ENCODE results near the gene MAPK4.

DNA sequence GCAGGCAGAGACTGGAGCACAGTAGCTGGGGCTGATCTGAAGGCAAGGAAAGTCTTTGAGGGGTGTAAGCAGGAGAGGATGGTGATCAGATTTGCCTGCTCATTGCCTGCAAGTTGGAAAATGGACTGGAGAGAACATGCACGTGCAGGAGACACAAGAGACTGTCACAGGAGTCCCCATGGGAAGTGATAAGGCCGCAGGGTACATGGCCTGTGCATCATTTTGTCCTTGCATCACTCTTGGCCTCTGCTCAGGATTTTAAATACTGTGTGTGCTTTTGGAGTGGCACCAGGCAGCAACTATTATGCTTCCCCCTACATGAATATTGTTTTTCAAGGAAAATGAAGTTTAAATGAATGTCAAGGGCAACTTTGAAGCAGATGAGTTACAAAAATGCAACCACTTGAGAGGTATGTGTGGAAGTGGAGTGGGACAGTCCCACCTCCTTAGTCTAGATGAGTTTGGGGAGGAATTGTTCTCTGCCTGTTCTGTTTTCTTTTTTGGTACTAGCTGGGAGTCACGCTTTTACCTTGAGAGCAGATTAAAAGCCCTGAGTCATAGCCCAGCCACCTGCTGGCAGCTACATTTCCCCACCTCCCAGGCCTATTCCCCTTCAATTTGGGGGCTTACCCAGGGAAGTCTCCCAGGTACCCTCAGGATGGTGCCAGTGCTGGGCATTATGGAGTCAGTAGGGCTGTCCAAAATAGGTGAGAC, 19.3 kb downstream of the MAPK4 start:
- no peak for TF ChIP-seq CHD1 (IDR thresholded peaks at IDR 0.05; ENCODE audit: low read depth, low read length)
- TF ChIP-seq HDAC2 (IDR thresholded peaks at IDR 0.05), result no peak
- TF ChIP-seq, protein P1, sequence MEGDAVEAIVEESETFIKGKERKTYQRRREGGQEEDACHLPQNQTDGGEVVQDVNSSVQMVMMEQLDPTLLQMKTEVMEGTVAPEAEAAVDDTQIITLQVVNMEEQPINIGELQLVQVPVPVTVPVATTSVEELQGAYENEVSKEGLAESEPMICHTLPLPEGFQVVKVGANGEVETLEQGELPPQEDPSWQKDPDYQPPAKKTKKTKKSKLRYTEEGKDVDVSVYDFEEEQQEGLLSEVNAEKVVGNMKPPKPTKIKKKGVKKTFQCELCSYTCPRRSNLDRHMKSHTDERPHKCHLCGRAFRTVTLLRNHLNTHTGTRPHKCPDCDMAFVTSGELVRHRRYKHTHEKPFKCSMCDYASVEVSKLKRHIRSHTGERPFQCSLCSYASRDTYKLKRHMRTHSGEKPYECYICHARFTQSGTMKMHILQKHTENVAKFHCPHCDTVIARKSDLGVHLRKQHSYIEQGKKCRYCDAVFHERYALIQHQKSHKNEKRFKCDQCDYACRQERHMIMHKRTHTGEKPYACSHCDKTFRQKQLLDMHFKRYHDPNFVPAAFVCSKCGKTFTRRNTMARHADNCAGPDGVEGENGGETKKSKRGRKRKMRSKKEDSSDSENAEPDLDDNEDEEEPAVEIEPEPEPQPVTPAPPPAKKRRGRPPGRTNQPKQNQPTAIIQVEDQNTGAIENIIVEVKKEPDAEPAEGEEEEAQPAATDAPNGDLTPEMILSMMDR (IDR thresholded peaks at IDR 0.05 in 2 of 3, conservative IDR thresholded peaks at IDR 0.05 in 1 of 3; ENCODE audit: control insufficient read depth in 2 of 3, extremely low read depth in 1 of 3, insufficient read depth in 1 of 3, low read depth in 3 of 3, low read length in 3 of 3), result no peak
- no peak for TF ChIP-seq EZH2 (IDR thresholded peaks at IDR 0.05; ENCODE audit: borderline replicate concordance, control insufficient read depth, low read depth, low read length)
- TF ChIP-seq YY1 (IDR thresholded peaks at IDR 0.05; ENCODE audit: low read depth, low read length), result no peak
- TF ChIP-seq RELA (IDR thresholded peaks at IDR 0.05; ENCODE audit: borderline replicate concordance, partially characterized antibody), result no peak
- no peak for TF ChIP-seq ZNF217 (IDR thresholded peaks at IDR 0.05)
- TF ChIP-seq POU2F2 (IDR thresholded peaks at IDR 0.05; ENCODE audit: borderline replicate concordance, low read depth, low read length), result no peak
- TF ChIP-seq, protein P2, sequence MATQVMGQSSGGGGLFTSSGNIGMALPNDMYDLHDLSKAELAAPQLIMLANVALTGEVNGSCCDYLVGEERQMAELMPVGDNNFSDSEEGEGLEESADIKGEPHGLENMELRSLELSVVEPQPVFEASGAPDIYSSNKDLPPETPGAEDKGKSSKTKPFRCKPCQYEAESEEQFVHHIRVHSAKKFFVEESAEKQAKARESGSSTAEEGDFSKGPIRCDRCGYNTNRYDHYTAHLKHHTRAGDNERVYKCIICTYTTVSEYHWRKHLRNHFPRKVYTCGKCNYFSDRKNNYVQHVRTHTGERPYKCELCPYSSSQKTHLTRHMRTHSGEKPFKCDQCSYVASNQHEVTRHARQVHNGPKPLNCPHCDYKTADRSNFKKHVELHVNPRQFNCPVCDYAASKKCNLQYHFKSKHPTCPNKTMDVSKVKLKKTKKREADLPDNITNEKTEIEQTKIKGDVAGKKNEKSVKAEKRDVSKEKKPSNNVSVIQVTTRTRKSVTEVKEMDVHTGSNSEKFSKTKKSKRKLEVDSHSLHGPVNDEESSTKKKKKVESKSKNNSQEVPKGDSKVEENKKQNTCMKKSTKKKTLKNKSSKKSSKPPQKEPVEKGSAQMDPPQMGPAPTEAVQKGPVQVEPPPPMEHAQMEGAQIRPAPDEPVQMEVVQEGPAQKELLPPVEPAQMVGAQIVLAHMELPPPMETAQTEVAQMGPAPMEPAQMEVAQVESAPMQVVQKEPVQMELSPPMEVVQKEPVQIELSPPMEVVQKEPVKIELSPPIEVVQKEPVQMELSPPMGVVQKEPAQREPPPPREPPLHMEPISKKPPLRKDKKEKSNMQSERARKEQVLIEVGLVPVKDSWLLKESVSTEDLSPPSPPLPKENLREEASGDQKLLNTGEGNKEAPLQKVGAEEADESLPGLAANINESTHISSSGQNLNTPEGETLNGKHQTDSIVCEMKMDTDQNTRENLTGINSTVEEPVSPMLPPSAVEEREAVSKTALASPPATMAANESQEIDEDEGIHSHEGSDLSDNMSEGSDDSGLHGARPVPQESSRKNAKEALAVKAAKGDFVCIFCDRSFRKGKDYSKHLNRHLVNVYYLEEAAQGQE (IDR thresholded peaks at IDR 0.05; ENCODE audit: low read depth, low read length), result no peak

Measured in GM12878 (cell line).